ENCODE data around the gene LMX1A. TPM values are rescaled to one million over a fixed set of nuclear protein-coding genes. Genes with fewer than 3 reads are reported as not detected.

LMX1A gene
- total RNA-seq, 1 donor from 2014 or later, result 8.7 TPM

- Histone ChIP-seq H4K20me1 (ENCODE audit: low read depth) (no peaks in the 10 kb centered on the region), H2AFZ (replicated peaks) (no peak overlapping the region), H3K4me1 (peaks cover 4% of the 10 kb centered on the region), H3K4me3 (no peak overlapping the region), H3K9ac (no peak overlapping the region), H3K36me3 (no peaks in the 10 kb centered on the region), H3K4me2 (no peak overlapping the region), H3F3A (ENCODE audit: low read depth) (no peaks in the 10 kb centered on the region), H3K9me3 (ENCODE audit: low read depth) (no peaks in the 10 kb centered on the region), H3K27ac (no peak overlapping the region), H3K27me3 (no peaks in the 10 kb centered on the region), H3K79me2 (ENCODE audit: low read depth) (no peaks in the 10 kb centered on the region)
- H3K9me3 Mint-ChIP-seq, result no peaks in the 10 kb centered on the region
- peaks cover 10% of the 10 kb centered on the region for H3K4me1 Mint-ChIP-seq
- no peak overlapping the region for H3K27ac Mint-ChIP-seq
- DNase-seq (ENCODE audit: low spot score), result no peak
- H3K36me3 Mint-ChIP-seq, result no peaks in the 10 kb centered on the region
- peaks cover 3% of the 10 kb centered on the region for H3K27me3 Mint-ChIP-seq (ENCODE audit: insufficient read depth, low read depth)
- no peak for TF ChIP-seq EZH2phosphoT487 (IDR thresholded peaks at IDR 0.05)
- no peak for TF ChIP-seq EZH2 (IDR thresholded peaks at IDR 0.05)
- TF ChIP-seq CTCF (IDR thresholded peaks at IDR 0.05), result no peak
- no peak overlapping the region for H3K4me3 Mint-ChIP-seq
These were observed 41.4 kb upstream of the LMX1A start for GRCh38 chr1:165397944-165398343.

- H3K4me3 Mint-ChIP-seq, result no peak overlapping the region
- no peak overlapping the region for H3K4me3 ChIP-seq
- no peaks in the 10 kb centered on the region for H3K36me3 ChIP-seq
- no peak overlapping the region for H2AFZ ChIP-seq (replicated peaks)
- H3K27me3 ChIP-seq, result peaks cover 19% of the 10 kb centered on the region
- peaks cover 4% of the 10 kb centered on the region for H3K4me1 ChIP-seq
- H3F3A ChIP-seq (ENCODE audit: low read depth), result no peaks in the 10 kb centered on the region
- peaks cover 4% of the 10 kb centered on the region for H3K27me3 Mint-ChIP-seq (ENCODE audit: insufficient read depth, low read depth)
- H3K27ac Mint-ChIP-seq, result no peak overlapping the region
- H3K36me3 Mint-ChIP-seq, result no peaks in the 10 kb centered on the region
- no peaks in the 10 kb centered on the region for H3K9me3 Mint-ChIP-seq
- H3K4me2 ChIP-seq, result no peak overlapping the region
- H3K9me3 ChIP-seq (ENCODE audit: low read depth), result no peaks in the 10 kb centered on the region
- H3K4me1 Mint-ChIP-seq, result peaks cover 14% of the 10 kb centered on the region
- H3K79me2 ChIP-seq (ENCODE audit: low read depth), result no peaks in the 10 kb centered on the region
- no peaks in the 10 kb centered on the region for H4K20me1 ChIP-seq (ENCODE audit: low read depth)
- no peak overlapping the region for H3K27ac ChIP-seq
- no peak overlapping the region for H3K9ac ChIP-seq
- TF ChIP-seq CTCF (IDR thresholded peaks at IDR 0.05) (no peak), EZH2phosphoT487 (IDR thresholded peaks at IDR 0.05) (no peak), EZH2 (IDR thresholded peaks at IDR 0.05) (no peak)
- DNase-seq (ENCODE audit: low spot score), result no peak
These were observed 39.4 kb upstream of the LMX1A start for GRCh38 chr1:165395901-165396300.

- peaks cover 4% of the 10 kb centered on the region for H3K27me3 Mint-ChIP-seq (ENCODE audit: insufficient read depth, low read depth)
- Histone ChIP-seq H3K27ac (no peak overlapping the region), H3K4me1 (peaks cover 4% of the 10 kb centered on the region), H2AFZ (replicated peaks) (no peak overlapping the region), H3K27me3 (peaks cover 23% of the 10 kb centered on the region), H3K9ac (no peak overlapping the region), H3K79me2 (ENCODE audit: low read depth) (no peaks in the 10 kb centered on the region), H4K20me1 (ENCODE audit: low read depth) (no peaks in the 10 kb centered on the region), H3K4me3 (no peak overlapping the region), H3K36me3 (no peaks in the 10 kb centered on the region), H3K9me3 (ENCODE audit: low read depth) (no peaks in the 10 kb centered on the region), H3F3A (ENCODE audit: low read depth) (no peaks in the 10 kb centered on the region), H3K4me2 (no peak overlapping the region)
- DNase-seq (ENCODE audit: low spot score), result no peak
- no peak overlapping the region for H3K27ac Mint-ChIP-seq
- no peaks in the 10 kb centered on the region for H3K36me3 Mint-ChIP-seq
- H3K4me1 Mint-ChIP-seq, result peaks cover 12% of the 10 kb centered on the region
- no peak for TF ChIP-seq CTCF (IDR thresholded peaks at IDR 0.05)
- no peak for TF ChIP-seq EZH2 (IDR thresholded peaks at IDR 0.05)
- TF ChIP-seq EZH2phosphoT487 (IDR thresholded peaks at IDR 0.05), result no peak
- H3K9me3 Mint-ChIP-seq, result no peaks in the 10 kb centered on the region
- no peak overlapping the region for H3K4me3 Mint-ChIP-seq
These were observed 39.0 kb upstream of the LMX1A start for GRCh38 chr1:165395478-165395877.
